ENCODE results near the gene DBNL.

DBNL gene

DNA sequence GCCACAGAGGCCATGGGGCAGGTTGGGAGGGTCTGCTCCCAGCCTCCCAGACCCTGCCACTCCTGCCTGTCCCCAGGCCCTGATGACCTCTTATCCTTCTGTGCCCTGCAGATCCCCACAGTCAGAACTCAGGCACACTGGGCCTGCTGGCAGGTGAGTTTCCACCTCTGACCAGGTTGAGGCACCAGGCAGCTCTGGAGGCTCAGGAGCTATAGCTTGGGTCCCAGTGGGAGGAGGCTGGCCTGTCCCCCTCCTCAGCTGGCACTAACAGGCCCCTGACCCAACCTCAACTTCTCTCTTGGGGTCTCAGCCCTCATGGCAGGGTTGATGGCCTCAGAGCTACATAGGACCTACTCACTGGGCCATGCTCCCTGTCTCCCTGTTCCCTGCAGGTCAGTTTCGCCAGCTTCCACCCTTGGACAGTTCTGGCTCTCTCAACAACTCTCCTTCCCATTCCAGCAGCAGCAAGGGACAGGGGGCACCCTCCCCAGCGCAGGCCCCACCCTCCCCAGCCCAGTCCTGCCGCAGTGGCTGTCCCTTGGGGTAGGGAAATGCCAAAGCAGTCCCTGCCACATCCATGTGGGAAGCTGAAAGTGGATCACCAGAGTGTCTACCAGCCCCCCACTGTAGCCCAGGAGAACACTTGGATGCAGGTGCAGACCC, 56.9 kb downstream of the DBNL start:
- DNase-seq, result no peak

GRCh38 chr7:44101966-44102845, 57.7 kb downstream of the DBNL start:
- no peak for DNase-seq

DNA sequence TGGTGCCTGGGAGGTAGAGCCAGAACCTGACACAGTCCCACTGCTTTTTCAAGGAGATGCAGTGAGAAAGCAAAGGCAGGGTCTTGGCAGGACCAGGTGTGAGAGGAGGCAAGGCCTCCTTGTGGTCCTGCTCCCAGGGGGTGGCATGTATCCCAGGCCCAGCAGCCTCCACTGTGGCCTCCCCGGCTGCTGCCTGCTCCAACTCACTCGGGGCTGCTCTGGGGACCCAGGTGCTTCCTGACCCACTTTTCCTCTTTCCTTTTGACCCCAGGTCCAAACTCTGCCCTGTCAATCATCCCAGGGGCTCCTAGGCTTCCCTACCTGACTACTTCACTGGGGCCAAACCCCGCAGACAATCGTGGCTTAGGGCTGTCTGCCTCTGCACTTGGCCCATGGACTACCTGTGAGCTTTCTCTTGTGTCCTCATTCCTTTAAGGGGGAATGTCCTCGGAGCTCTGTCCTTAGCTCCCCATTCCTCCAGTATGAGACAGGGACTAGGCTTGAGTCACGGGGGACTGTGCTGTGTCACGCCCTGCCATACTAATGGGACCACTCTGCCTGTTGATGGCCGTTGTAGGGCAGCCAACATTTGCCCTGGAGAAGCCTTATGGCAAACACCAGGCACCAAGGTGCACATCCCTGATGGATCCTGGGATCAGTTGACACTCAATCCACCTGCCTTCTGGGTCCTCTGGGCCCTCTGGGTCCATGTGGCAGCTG, 58.5 kb downstream of the DBNL start:
- peak; percentile 56 for DNase-seq

GRCh38 chr7:44103566-44103922, 59.0 kb downstream of the DBNL start:
- peak; percentile 61 for DNase-seq

- peak; percentile 67 for DNase-seq
Observed at GRCh38 chr7:44103923-44104859, 59.7 kb downstream of the DBNL start, which contains the start of gene AEBP1. Gene AEBP1, plus strand, starts transcription at chr7:44104345. Its CDS starts 321 bp downstream, at chr7:44104666.

DNA sequence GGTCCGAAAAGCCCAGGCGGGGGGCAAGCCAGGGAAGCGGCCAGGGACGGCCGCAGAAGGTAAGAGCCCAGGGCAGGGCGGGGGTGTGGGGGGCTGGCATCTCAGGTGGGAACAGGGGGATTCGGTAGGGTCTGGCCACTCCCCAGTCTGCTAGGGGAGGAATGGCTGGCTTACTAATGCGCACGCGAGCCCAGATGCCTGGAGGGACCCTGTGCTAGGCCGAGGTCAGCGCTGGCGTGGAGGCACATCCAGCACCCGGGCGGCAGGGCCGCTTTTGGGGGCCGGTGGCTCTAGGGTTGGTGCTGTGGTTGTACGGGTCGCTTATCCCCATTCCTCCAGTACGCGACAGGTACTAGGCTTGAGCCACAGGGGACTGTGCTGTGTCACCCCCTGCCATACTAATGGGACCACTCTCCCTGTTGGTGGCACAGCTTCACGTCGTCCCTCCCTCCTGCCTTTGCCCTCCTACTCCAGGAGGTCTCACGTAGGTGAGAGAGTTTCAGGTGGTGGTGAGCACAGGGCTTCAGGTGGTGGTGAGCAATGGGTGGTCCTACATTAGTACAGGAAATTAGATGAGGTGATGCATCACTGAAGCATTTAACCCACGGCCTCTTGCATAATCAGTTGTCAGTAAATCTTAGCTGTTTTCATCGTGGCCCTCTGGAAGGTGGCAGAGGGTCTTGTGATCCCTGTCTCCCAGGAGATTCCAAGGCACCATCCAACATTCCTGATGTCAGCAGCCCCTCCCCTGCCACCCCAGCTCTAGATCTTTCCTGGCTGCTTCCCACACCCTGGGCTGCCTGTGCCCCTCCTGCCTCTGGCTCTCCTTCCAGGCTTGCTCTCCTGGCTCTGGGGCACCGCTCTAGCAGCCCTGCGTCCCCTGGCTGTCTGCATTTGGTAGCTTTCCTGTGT, 60.6 kb downstream of the DBNL start:
- DNase-seq, result peak; percentile 75

GRCh38 chr7:44105832-44106231, 61.3 kb downstream of the DBNL start:
- DNase-seq, result no peak

GRCh38 chr7:44106311-44107065, 62.0 kb downstream of the DBNL start:
- DNase-seq, result no peak

DNA sequence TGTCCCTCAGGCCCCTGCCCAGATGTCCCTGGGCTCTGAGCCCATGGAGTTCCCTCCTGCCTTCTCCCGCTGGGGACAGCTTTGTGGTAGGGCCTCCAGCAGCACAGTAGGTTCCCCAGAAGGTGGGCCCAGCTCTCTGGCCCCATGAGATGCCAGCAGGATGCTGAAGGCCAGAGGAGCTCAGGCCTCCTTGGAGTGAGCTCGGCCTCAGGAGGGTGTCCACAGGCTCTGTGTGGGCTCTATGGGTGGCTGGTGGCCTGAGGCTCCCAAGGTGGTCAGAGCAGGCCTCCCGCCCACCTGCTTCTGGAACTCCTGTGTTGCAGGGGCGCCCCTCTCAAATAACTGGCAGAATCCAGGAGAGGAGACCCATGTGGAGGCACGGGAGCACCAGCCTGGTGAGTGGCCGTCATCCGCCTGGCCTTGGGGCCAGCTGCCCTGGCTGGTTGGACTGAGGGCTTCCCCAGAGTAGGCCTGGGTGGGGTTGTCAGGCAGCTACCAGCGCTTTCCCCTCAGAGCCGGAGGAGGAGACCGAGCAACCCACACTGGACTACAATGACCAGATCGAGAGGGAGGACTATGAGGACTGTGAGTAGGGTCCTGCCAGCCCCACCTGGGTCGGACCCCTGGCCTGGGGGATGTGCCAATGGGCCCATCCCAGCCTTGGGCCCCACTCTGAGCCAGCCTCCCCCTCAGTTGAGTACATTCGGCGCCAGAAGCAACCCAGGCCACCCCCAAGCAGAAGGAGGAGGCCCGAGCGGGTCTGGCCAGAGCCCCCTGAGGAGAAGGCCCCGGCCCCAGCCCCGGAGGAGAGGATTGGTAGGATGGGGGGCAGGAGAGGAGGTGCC, 62.8 kb downstream of the DBNL start:
- no peak for DNase-seq

DNA sequence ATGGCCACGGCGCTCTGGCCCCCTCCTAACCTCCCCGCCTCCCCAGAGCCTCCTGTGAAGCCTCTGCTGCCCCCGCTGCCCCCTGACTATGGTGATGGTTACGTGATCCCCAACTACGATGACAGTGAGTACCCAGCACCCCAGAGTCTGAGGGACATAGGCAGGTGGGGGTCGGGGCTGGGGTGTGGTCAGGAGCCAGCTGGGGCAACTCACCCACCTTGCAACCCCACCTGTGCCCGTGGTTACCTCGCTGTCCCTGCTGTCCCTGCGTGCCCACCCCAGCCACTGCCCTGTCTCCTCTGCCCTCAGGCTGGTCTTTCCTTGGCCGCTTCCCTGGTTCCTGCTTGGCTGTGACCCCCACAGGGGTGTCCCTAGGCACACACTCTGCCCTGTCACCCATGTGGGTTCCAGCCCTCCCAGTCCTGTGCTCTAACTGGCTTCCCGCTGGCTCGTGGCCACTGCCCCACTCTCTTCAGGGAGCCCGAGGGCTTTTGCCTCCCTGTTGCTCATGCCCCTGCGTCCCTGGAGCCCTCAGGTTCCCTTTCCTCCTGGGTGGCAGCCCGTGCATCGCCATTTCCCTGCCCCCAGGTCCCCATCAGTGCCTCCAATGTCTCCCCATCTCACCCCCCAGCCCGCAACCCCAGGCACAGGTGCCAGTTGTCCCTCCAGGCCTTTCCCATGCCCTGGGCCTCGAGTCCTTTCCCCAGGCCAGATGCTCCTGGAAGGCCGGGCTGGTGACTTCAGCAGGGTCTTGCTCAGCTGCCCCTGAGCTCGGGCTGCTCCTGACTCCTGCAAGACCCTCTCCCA, 63.7 kb downstream of the DBNL start:
- no peak for DNase-seq

DNA sequence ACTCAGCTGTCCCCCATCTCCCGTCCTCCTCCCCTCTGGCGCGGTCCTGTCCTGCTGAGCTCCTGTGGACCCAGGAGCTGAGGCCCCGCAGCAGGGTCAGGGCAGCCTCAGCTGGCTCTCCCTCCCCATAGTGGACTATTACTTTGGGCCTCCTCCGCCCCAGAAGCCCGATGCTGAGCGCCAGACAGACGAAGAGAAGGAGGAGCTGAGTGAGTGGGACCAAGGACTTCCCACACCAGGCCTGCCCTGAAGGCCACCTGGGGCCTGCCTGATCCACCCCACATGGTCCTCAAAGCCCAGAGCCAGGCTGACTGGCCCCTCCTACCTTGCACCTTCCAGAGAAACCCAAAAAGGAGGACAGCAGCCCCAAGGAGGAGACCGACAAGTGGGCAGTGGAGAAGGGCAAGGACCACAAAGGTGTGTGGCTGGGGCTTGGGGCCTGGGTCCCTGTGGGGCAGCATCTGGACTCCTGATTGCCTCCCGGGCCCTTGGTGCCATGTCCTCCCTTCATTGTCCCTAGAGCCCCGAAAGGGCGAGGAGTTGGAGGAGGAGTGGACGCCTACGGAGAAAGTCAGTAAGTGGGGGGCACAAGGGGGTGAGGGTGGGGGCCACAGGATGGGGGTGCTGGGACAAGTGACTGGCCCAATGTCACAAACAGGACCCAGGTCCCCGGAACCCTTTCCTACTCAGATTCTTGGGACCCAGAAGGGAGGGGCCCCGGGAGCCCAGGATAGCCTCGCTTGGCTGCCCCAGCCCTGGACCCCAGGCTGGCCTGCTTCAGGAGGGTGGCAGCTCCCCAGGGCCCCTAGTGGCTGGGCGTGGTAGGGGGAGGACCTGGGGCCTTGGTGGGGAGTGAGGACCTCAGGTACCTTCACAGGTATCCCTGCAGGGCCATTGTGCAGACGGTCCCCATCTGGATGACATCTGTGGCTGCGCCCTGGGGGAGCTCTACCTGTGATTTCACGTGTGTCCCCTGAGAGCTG, 64.6 kb downstream of the DBNL start:
- DNase-seq, result no peak

- DNase-seq, result no peak
Observed at GRCh38 chr7:44109991-44110390, 65.5 kb downstream of the DBNL start.

GRCh38 chr7:44110719-44111635, 66.5 kb downstream of the DBNL start:
- no peak for DNase-seq
